Measurements from ENCODE around the gene COMMD6.
A peak's percentile ranks its signal among the peaks of the same experiment; 100 is the strongest.

GRCh38 chr13:75480671-75481175 lies 56.9 kb downstream of the COMMD6 start:
- TF ChIP-seq CTCF (IDR thresholded peaks at IDR 0.05) (no peak), POLR2A (IDR thresholded peaks at IDR 0.05) (no peak), POLR2AphosphoS5 (IDR thresholded peaks at IDR 0.05) (peak in 1 of 3 donors; percentile 28), EP300 (IDR thresholded peaks at IDR 0.05) (no peak)

Data from stomach (tissue), 4 donors.